GM18867 (cell line): ENCODE results near the gene TEX2.

Experiments
- ATAC-seq: cut with Tn5 transposase; IDR thresholded peaks from one replicate; pipeline ENCODE4 v1.9.1; 2021; ENCODE audit warnings: mild to moderate bottlenecking, moderate library complexity; ENCODE audit not compliant: unreplicated experiment

TEX2 gene

GRCh38 chr17:64123114-64123513 is 139.9 kb downstream of the TEX2 start:
- no peak for ATAC-seq

GRCh38 chr17:64120972-64121786 is 141.9 kb downstream of the TEX2 start:
- peak; percentile 89 for ATAC-seq

GRCh38 chr17:64120159-64120810 is 142.8 kb downstream of the TEX2 start:
- no peak for ATAC-seq

DNA sequence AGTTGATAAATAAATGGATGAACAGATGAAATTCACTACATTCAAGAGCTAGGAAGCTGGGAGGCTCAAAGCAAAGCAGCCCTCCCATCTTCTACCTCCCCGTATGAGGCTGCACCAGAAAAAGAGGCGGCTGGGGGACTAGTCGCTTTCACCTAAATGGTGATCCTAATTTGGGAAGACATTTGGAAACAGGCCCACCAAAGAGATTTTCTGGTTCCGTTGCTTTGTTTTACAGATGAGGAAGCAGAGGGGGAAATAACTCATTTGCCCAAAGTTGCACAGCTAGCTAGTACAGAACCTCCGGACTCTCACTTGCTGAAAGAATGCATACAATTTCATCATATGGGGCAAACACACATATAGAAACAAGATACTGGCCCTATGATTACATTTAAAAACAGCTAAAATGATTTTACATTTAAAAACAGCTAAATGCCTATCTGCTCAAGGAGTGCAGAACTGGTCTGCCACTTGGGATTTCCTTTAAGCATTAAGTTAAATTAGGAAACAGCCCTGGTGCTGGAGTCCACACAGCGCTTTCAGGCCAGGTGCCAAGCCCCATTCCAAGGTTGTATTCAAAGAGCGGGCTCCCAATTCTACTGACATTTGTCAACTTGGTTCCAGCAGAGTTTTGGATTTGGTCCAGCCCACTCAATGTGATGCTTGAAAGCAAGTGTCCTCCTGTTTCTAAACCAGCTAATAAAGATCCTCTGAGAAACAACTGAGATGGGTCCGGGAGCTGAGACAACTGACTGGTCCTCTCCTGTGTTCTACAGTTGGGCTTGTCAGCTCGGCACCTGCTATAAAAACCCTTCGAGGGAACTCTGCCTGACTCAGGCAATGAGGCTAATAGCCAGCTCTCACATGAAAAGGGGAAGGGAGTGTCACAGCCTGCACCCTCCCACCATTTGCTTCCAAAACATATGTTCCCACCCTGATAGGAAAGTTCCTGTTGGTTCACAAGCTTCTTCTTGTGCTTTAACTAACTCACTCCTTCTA is 144.8 kb downstream of the TEX2 start:
- no peak for ATAC-seq

- ATAC-seq: no peak
These were observed 147.1 kb downstream of the TEX2 start for GRCh38 chr17:64115822-64116534.

DNA sequence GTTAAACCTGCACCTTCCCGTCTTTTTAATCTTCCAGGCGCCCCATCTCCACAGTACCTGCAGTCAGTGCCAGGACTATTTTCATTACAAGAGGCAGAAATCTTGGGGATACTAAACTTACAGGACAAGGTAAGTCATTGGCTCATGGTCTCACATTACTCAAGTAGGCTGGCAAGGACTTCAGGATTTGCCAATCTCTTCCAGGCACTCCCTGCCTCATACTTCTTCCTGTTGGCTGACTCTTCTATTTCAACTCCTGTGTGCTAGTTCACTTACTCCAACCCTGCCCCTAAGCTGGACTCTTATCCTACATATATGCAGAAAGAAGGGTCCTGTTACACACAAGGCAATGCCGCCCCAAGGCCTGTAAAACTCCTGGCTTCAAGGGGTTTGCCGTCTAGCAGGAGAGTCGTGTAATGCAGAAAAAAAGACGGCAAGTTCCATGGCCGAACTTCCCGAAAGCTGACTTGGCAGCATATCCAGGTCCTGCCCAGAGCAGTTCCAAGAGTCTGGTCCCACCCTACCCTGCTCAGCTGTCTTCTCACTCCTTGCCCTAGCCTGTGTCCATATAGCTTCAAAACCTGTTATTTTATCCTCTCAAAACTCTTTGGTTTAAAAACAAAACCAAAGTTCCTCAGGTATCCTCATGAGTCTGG is 147.9 kb downstream of the TEX2 start:
- no peak for ATAC-seq

- no peak for ATAC-seq
These were observed 150.1 kb downstream of the TEX2 start for GRCh38 chr17:64113006-64113405.

DNA sequence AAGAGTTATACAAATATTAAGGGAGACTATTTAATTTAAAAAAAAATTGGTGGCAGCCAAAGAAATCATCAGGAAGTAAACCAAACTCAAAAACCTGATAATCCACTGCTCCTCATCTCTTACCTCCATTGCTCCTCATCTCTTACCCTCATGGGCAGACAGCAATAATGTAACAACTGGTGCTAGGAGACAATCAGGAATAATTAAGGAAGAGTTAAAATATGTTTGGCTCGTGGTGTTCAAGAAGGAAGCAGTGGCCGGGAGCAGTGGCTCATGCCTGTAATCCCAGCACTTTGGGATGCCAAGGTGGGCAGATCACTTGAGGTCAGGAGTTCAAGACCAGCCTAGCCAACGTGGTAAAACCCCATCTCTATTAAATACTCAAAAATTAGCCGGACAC is 151.2 kb downstream of the TEX2 start:
- no peak for ATAC-seq

- no peak for ATAC-seq
These were observed 152.5 kb downstream of the TEX2 start for GRCh38 chr17:64110379-64111152.

DNA sequence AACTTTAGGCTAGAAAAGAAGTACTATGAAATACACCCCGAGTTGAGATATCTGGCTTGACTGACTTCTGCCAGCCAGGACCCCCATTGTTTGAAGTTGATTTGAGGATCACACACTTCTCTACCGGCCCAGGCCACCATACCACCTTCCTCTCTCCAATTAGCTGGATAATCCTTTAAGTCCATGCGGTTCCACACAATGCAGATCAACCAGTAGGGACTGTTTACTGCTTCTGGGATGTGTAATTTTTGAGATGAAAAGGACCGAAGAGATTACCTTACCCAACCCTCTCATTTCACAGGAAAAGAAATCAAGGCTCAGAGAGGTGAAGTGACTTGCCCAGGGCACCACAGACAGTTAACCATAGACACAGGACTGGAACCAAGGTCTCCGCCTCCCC is 153.7 kb downstream of the TEX2 start:
- ATAC-seq: no peak

DNA sequence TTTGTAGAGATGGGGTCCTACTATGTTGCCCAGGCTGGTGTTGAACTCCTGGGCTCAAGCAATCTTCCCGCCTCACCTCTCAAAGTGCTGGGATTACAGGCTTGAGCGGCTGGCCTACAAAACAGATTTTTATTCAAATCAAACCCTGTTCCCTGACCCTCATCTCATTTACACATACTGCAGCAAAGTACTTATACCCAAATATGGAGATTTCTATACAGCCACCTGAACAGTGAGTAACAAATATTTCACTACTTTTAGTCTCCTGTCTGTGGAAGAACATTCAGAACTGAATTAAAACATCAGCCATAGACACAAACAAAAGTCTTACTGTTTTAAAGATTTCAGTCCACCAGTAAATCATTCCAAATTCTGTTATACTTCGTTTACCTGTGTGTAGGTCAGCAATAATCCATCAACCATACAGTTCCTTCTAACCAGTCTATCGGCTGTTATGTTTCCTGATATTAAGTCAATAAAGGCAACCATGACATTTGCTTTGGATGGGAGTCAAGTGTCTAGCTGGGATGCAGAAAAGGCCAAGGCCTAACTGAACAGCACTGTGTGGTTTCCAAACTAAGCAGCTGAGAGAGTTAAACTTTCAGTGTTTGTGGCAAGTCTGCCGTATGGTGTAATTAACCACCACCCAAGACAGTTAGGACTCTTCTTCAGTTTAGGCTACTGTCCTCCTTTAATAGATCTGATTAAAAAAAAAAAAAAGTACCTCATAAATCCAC is 155.4 kb downstream of the TEX2 start:
- ATAC-seq: no peak

DNA sequence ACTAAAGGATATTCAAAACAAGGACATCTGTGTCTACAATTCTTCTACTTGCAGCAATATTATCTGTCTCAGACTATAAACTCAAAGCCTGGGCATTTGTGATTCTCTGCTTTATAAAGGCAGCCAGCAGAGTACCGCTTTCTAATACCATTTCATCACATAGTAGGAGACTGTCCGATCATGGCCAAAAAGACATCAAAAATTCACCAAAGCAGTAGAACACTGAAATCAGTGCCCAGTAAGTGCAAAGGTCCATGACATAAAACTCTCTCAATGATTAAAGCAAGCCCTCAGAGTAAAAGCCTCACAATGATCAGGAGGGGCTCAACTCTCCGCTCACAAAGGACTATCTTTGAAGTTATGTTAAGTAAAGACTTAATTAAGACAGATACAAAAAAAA is 156.1 kb downstream of the TEX2 start:
- ATAC-seq: no peak

- ATAC-seq: no peak
These were observed 159.4 kb downstream of the TEX2 start for GRCh38 chr17:64103391-64104364.

DNA sequence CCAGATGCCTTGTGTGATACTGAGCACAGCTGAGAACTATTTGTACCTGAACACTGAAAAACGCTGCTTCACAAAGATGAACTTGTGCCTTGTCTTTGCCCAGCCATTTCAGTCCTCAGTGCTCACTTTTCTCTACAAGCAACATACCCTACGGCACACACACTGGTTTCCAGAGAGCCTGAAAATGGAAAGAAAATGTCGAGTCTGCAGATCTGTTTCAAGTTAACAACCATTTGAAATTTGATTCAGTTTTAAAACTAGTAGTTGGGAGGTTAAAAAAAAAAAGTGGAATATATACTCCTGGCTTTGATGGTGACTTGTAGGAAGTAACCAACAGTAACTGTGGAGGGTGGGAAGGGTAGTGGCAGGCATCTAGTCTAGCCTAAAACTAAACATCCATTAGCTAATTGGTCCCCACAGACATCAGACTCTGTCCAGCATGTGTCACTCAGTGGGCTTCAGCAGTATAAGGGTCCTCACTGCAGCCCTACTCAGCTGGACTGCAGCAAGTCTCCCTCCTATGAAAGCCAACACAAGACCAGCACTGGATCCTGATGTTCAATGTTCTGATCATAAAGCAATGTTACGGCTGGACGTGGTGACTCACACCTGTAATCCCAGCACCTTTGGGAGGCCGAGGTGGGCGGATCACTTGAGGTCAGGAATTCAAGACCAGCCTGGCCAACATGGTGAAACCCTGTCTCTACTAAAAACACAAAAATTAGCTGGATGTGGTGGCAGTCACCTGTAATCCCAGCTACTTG is 160.3 kb downstream of the TEX2 start:
- ATAC-seq: no peak

DNA sequence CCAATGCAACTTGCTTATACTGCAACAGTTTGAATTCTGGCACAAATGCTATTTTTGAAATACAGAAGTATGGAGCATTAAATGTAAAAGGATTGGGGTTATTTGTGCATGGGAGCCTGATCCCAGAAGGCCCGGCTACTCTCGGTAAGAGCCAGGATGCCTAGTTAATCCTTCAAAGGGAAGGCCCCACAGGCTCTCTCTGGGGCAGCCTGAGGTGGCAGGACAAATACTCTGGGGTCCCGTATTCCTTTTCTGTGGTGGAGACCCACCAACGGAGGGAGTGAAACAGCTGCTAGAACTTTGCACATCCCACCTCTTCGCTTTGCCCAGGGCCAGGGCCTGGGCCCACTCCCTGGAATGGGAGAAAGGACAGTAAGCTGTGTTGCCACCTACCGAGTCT is 163.5 kb downstream of the TEX2 start:
- ATAC-seq: no peak
